GM21360 (cell line): Measurements from ENCODE around the gene HMBS.
"Not testable (repeated sequence)": the region's sequence is repeated elsewhere in the genome, so short reads cannot be mapped to it uniquely, and the experiment has no call there.

Source experiments
- ATAC-seq: cut with Tn5 transposase; IDR thresholded peaks from one replicate; pipeline ENCODE4 v1.9.1; 2021; ENCODE audit warnings: mild to moderate bottlenecking, moderate library complexity; ENCODE audit not compliant: unreplicated experiment

Gene HMBS

DNA sequence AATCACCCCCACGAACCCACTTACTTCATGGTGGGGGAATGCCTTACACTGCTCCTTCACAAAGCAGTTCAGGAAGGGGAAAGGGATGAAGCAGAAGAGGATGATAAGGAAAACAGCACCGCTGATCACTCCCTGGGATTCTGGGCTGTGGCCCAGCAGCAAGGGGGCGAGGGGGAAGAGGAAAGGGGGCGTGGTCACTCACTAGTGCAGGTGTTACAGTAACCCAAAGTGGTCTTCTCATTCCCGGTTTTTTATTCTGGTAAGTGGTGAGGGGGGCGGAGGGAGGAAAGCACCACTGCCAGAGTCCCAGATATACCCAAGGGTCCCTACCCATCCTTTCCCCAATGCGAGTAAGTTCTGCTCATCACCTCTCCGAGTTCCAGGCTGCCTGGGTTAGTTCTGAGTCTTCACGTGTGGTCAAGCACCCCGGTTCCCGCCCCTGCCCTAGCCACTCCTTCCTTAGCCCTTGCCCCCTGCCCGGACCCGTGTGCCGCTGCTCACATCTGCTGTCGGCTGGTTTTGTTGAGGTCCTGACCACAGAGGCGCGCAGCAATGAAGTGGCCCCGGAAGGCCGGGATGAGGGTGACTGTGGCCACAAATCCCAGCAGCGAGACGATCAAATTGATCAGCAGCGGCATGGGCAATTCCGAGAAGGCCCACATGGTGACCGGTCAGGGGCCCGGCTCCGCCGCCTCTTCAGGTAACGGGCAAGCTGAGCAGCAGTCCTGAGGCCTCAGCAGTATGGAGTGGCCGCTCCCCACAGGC lies 16.5 kb downstream of the HMBS start:
- peak; percentile 6 for ATAC-seq

DNA sequence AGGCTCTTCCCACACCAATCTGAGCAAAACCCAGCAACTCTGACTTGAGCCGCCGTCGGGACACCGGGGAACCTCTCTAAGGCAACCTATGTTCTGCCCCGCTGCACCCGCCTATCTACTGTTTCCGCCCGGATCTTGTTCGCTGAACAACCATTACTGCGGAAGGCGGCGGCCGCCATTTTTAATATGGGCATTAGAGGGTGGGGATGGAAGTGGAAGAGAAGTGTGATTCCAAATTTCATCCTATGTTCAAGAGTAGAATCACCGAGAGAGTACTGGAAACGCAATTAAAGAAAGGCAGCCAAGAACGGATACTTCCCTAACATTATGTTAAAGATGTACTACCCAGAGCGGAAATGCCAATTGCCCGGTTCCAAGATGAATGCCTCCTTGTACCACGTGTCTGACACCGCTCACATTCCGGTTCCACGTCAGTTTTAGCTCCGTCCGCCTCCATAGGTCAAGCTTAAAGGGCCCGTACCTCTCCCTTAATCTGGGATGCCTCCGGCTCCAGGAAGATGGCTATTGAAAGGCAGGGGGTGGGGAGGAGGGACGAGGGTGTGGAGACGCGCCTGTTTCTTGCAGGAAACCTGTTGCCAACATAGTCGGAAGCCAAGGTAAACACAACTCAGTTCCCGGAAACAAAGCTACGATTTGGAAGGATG lies 17.2 kb downstream of the HMBS start, which contains the start of gene DPAGT1:
DPAGT1 (minus strand) TSS at position 95 of the 665 bp plus-strand sequence. CDS start 198 bp downstream, outside the sequence.
- peak; percentile 68 for ATAC-seq

DNA sequence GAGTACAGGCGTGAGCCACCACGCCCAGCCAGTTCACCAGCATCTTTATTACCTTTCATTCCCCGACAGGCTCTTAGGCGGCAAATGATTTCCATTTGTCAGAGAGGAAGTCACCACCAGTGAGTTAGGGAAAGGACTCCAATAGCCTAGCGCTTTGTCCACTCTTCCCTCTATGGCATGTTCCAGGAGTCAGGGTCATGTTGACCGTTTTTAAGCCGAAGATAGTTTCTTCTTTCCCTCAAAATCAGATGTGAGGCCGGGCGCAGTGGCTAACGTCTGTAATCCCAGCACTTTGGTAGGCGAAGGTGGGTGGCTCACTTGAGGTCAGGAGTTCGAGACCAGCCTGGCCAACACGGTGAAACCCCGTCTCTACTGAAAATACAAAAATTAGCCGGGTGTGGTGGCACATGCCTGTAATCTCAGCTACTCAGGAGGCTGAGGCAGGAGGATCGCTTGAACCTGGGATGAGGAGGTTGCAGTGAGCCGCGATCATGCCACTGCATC lies 18.5 kb downstream of the HMBS start:
- ATAC-seq, result not testable (repeated sequence)

DNA sequence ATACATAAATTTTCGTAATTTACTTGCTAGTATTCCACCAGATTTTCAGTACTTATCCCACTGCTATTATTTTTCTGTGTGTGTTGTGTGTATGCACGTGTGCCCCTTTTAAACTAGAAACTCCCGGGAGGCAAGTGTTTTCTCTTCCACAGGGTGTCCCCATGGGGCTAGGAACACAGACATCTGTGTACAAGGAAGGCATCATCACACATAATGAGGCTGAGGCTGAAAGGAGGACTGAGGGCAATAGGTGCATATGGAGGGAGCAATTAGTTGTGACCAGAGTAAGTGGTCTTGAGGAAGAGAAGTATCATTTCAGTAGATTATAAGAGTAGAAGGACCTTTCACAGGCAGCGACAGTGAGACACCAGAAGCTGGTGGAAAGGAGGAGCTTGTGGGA lies 19.1 kb downstream of the HMBS start:
- no peak for ATAC-seq

DNA sequence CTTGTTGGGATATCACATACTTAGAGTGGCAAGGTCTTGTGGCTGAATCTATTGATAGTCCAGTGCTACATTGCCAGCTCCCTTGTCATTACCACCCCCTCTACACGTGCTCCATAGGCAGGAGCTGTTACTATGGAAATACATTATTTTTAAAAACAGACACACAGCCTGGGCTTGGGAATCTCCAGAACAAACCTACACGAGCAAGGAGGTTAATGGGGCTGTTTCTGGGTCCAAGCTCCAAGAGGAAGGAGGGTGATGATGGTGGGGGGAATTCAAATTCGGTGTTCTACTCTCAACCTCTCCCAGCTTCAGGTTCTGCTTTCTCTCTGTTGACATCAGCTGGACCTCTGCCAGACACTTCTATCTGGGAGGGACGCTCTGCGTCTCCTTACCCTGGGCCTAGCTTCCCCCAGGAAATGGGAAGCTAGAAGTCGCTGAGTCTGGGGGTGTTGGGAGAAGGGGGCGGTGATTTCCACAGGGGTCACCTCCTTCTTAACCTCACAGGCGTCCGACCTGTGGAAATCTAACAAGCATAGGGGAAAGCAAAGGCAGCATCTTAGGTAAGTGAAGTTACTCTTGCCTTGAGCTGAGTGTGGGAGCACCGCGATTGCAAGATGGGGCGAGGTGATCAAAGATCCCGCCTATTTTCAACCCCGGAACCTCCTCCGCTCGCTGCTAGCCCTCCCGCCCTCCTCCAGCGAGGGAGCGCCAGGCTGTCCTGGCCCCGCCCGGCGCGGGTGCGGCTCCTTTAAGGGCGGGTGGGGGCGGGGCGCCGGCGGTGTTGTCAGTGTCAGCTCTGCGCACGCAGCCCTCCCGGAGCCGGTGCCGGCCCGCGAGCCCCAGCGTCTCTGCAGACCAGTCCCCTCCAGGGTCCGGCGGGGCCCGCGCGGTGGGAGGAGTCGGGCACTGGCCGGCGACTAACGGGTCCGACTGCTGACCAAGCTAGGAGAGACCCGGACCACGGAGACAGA lies 22.2 kb downstream of the HMBS start, which contains the start of gene C2CD2L:
C2CD2L (plus strand) TSS at position 781 of the 974 bp plus-strand sequence. CDS start 398 bp downstream, outside the sequence.
- ATAC-seq, result peak; percentile 65

DNA sequence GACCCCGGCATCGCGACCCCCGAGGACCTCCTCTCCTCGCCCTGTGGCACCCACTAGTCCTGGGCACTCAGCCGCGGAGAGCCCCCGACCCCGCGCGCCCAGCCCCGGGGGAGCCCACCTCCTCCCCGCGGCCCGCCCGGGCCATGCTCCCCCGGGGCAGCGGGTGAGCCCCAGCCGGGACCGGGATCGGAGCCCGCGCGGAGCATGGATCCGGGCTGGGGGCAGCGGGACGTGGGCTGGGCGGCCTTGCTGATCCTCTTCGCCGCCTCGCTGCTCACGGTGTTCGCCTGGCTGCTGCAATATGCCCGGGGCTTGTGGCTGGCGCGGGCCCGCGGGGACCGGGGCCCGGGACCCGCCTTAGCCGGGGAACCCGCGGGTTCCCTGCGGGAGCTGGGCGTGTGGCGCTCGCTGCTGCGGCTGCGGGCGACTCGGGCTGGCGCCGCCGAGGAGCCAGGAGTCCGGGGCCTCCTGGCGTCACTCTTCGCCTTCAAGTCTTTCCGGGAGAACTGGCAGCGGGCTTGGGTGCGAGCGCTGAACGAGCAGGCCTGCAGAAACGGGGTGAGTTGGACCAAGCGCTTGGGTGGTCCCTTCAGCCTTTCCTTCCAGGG lies 23.0 kb downstream of the HMBS start:
- ATAC-seq, result peak; percentile 21

DNA sequence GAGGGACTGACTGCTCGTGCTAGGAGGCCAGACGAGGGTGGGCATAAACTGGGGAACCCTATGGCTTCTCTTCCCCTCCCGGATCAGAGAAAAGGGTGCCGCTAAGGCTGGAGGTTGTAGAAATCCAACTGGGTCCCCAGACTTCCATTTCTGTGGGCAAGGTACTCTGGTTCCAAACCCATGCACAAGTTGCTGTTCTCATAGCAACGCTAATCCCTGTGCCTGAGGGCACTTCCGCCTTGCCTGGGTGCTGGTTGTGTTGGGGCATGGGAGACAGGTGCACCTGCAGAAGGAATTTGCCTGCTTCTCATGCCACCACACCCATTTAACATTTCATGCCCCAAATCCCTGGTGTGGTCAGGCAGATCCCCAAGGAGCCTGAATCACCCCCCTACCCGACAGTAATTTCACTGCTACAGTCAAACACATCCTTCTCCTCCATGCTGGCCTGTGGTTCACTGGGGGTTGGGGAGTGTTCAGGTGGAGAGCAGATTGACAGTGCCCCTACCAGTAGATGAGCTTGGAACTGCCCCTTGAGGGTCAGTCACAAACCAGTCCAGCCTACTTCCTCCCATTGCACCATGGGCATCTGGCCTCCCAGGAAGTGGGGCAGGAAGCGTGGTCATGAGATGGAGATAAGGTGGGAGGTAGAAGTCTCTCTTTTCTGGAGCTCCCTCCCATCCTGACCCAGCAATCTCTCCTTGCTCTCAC lies 23.6 kb downstream of the HMBS start:
- no peak for ATAC-seq

DNA sequence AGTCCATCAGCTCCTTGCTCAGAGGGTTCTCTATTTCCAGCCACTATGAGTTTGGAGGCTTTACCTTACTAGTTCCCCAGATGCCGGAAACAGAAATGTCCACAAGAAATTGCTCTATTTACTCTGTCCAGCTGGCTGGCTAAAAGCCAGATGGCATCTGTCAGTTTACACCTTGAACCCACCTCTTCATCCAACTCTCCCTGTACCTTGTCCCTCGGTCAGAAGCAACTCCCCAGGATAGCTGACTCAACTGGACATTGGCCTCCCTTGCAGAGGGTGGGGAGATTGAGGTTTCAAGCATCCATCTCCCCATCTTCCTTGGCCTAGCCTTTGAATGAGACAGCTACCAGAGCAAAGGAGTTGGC lies 24.2 kb downstream of the HMBS start:
- no peak for ATAC-seq

DNA sequence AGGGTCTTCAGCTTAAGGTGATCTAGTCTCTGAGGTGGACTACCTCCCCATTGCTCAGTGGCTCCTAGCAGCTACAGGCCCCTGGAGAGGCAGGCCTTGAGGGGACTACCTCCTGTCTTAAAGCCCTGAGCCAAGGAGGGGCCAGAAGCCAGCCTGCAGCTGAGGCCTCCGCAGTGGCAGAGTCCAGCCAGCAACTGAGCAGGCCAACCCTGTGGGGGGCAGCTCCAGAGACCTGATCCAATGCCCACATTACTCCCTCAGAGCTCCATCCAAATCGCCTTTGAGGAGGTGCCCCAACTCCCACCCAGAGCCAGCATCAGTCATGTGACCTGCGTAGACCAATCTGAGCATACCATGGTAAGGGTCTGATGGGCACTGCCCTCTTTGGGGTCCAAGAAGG lies 25.2 kb downstream of the HMBS start:
- no peak for ATAC-seq

DNA sequence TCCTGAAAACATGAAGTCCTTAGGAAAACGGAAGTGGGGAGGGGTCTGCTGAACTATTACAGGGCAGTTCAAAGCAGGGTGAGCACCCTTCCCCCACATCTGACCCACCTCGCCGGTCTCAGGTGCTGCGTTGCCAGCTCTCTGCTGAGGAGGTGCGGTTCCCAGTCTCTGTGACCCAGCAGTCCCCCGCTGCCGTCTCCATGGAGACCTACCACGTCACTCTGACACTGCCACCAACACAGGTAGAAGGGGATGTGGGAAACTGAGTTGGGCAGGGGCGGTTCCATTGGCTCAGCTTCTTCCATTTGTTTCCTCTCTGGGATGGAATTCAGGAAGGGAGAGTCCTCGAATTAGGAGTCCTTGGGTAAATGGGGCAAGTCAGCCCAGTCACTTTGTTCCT lies 25.8 kb downstream of the HMBS start:
- ATAC-seq, result no peak

DNA sequence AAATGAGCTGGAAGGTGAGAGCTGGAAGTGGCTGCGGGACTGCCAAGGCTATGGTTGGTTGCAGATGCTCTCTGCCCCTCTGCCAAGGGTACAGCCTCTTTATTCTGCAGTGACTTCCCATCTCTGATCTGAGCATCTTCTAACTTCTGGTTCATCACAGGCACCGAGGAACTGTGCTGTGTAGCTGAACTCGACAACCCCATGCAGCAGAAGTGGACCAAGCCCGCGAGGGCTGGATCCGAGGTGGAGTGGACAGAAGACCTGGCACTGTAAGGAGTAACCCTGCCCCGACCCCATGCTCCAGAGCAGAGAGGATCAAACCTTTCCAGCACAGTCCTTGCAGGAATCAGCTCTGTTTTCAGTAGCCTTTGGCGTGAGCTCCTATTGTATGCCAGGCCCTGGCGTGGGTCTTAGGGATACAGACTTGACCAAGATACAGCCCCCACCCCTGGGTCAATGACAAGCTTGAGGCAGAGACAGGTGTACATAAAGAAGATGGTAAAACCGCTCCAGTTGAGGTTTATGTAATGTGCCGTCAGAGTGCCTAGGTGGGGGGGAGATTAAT lies 26.8 kb downstream of the HMBS start:
- ATAC-seq, result no peak

DNA sequence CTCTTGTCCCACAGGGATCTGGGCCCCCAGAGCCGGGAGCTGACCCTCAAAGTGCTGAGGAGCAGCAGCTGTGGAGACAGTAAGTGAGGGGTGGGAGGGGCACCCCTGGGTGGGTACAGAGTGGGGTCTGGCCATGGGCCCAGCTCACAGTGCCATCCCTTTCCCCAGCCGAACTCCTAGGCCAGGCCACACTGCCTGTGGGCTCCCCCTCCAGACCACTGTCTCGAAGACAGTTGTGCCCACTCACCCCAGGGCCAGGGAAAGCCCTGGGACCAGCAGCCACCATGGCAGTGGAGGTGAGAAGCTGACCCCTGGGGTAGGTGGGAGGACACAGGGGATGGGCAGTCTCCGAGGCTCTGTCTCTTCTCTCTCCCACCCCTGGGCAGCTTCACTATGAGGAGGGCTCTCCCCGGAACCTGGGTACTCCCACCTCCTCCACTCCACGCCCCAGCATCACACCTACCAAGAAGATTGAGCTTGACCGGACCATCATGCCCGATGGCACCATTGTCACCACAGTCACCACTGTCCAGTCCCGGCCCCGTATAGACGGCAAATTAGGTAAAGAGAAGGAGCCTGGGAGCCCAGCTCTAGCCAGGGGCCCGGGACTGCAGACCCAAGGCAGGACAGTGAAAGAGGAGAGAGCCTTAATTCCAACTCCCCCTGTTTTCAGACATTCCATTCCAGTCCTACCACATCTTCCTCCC lies 27.8 kb downstream of the HMBS start:
- no peak for ATAC-seq

DNA sequence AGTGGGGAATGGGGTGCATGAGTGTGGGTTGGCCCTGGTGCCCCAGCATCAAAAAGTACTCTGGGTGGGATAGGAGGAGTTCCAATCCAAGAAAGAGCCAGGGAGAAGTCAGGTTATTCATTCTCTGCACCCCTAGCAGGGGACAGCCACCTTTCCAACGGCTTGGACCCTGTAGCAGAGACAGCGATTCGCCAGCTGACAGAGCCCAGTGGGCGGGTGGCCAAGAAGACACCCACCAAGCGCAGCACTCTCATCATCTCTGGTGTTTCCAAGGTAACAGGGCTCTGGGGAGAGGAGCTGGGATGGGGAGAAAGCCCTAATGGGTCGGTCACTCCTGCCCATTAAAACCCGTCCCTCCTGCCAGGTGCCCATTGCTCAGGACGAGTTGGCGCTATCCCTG lies 29.0 kb downstream of the HMBS start:
- ATAC-seq, result no peak

DNA sequence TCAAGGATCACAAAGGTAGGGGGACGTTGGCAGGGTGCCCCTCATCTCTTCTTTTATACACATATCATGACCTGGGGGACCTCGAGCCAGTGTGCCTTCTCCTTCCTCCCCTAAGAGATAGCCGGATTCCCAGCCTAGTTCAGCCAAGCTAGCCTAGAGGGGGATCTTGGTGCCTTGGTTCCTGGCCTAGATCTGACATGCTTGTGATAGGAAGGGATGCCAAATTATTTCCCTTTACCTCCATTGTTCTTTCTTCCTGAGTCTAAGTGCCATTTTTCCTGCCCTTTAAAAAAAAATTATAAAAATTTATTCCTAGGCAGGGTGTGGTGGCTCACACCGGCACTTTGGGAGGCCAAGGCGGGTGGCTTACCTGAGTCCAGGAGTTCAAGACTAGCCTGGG lies 29.7 kb downstream of the HMBS start:
- ATAC-seq, result no peak

DNA sequence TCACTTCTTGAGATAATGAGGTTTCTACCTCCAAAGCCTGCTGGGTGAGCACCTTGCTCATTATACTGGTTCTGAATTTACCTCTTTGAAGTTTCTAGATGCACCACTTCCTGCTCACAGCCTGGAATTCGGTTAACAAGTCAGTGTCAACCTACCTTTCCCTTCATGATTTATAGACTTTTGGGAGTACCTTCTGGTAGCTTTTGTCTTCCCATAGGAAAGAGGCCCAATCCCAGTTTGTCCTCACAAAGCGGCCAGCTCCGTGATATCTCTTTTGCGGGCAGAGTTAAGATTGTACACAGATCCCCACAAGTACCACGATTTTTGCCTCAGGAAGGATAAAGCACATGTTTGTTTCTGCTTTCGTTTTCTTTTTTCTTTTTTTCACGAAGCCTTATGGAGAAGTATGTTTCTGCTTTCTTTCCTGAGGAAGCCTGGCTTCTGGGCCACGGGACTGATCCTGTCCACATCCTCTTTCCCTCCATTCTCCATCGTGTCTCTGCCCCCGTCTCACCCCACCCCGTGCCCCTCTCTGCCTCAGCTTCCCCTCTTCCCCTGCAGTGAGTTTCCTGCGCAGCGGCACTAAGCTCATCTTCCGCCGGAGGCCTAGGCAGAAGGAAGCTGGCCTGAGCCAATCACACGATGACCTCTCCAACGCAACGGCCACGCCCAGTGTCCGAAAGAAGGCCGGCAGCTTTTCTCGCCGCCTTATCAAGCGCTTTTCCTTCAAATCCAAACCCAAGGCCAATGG lies 31.0 kb downstream of the HMBS start:
- ATAC-seq, result no peak

DNA sequence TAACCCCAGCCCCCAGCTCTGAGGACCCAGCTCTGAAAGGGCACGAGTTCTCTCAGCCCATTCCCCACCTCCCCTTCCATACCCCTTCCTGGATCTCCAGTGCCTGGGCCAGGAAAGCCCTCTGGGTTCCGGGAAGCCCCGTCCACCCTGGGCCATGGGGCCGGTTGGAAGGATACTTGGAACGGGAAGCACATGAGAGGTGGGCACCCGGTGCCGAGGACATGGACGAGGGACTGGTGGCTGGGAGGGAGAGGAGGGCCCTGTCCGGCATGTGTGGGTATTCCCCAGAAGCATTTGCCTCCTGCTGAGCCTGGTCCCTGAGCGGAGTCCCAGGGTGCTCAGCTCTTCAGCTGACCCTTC lies 31.5 kb downstream of the HMBS start:
- no peak for ATAC-seq

DNA sequence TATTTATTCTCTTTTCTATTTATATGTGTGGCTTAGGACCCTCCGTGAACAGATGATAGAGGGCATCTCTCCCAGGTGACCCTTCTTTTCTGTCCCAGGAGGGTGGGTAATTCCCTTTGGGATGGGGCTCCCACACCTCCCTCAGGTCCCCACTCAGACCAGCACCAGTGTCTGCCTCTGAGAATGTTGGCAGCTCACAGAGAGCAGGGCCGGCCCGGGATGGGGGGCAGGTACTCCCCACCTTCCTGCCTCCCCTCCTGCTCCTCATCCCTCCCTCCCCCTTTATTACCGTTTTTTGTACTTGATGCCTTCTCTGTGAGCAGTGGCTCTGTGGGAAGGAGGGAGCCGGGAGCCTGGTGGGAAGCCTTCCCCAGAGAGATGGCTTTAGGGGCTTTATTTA lies 31.9 kb downstream of the HMBS start:
- no peak for ATAC-seq

DNA sequence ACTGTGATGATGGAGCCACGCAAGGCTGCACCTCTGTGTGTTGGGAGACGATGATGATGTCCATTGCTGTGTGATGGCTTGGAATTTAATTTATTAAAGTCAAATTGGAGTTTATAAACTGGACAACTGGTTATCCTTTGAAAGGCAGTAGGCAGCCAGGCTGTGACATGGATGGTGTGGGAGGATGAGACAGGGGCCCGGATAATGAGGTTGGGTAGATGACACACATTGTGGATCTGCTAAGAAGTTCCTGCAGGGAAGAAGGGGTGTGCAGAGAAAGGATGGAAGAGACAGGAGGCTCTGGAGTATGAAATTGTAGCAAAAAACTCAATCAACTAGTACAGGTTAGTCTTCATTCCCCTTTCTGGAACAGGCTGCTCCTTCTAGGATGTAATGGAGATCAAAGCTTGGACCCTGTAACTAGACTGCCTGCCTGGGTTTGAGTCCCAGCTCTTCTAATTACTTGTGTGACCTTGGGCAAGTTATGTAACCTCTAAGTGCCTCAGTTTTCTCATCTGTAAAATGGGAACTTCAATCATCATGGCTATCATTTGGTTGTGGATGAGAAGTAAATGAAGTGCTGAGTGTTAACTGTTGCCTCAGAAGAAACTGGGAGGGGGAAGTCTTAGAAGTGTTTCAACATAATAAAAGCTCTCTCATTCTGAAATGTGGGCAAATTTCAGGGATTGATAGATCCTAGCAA lies 32.5 kb downstream of the HMBS start:
- ATAC-seq, result no peak
